ENCODE results near the gene PARP8.
"Not testable (repeated sequence)": the region's sequence is repeated elsewhere in the genome, so short reads cannot be mapped to it uniquely, and the experiment has no call there.

PARP8 gene

DNA sequence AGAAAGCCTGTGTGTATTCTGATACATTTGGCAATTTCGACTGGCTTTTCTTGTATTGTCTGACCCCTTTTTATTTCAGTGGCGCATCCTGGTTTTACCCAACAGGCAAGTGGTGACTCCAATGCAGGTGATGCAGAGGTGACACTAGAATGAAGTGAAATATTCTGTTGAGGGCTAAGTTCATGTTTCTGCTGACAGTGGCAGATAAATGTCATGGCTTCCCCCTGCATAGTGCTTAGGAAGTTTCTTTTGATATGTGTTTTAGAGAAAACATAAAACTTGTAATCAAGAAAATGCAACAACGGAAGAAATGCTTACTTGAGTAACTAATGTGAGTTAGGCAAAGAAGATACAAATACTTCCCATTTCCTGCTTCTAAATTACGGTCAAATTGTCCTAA lies 13.1 kb downstream of the PARP8 start:
- not testable (repeated sequence) for DNase-seq (ENCODE audit: low read depth)

DNA sequence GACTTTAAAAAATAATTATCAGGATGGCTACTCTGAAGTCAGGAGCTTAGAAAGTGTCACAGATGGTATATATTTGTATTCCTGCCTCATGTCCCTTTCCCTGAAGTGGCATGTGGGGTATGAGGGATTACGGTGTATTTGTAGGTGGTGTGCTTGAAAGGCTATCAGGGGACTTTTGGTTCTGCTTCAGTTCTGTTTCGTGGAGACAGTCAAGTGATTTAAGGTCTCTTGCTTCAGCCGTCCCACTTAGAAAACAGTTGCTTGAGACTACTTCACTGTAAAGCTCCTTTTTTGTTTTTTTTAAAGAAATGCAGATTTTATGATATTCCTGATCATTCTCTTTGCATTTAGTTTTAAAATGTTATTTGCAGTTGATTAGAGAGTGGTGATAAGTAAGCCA lies 18.3 kb downstream of the PARP8 start:
- DNase-seq (ENCODE audit: low read depth) = no peak

DNA sequence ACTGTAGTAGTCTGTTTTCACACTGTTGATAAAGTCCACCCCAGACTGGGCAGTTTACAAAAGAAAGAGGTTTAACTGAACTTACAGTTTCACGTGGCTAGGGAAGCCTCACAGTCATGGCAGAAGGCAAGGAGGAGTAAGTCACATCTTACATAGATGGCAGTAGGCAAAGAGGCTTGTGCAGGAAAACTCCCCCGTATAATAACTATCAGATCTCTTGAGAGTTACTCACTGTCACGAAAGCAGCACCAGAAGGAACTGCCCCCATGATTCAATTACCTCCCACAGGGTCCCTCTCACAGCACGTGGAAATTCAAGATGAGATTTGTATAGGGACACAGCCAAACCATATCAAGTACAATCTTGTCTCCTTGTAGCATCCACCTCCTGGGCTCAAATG lies 21.1 kb downstream of the PARP8 start:
- no peak for DNase-seq (ENCODE audit: low read depth)

DNA sequence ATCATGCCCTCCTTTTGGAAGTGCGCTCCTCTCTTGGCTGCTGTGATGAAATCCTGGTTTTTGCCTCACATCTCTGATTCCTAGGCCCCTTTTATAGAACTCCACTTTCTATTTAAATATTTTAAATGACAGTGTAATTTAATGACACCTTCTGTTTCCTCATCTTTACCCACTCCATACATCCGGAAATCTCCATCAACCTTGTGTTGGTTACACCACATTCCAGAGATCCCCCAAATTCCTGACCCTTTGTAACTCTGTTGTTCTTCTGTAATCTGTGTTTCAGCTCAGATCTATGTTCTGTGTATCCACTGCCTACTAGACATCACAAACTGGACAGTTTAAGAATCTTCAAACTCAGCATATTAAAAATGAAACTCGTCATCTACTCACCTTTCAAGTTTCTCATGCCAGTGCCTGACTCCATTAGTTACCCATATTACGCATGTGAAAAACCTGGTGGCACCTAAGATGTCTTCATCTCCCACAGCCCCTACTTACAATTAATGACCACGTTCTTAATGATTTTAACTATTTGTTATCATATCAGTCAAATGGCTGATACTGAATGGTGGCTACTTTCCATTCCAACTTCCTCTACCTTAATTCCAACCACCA lies 25.1 kb downstream of the PARP8 start:
- no peak for DNase-seq (ENCODE audit: low read depth)

DNA sequence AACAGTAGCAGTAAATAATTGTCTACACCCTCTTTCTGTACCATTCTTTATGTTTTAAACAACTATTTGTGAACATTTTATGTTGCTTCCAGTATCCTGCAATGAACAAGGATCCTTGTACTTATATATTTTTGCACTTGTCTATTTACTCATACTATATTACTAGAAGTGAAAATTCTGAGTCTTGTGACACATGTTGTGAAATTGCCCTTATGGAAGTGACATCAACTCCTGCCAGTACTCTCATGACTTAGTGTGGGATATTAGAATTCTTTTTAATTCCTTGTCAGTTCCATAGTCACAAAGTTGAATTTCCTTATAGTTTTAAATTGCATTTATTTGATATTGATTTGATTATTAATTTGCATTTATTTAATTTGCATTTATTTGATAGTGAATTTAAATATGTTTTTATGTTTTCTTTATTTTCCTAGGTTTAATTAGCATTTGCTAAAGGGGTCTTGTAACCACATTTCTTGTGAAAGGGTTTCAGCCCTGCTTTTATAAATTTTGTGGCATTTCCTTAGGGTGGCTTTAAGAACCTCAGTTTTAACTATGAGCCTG lies 27.7 kb downstream of the PARP8 start:
- DNase-seq (ENCODE audit: low read depth) = no peak

DNA sequence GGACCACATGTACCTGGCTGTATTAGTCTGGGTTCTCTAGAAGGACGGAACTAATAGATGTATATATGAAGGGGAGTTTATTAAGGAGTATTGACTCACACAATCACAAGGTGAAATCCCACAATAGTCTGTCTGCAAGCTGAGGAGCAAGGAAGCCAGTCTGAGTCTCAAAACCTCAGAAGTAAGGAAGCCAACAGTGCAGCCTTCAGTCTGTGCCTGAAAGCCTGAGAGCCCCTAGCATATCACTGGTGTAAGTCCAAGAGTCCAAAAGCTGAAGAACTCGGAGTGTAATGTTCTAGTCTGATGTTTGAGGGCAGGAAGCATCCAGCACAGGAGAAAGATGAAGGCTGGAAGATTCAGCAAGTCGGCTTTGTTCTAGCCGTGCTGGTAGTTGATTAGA lies 28.2 kb downstream of the PARP8 start:
- DNase-seq (ENCODE audit: low read depth) = not testable (repeated sequence)

DNA sequence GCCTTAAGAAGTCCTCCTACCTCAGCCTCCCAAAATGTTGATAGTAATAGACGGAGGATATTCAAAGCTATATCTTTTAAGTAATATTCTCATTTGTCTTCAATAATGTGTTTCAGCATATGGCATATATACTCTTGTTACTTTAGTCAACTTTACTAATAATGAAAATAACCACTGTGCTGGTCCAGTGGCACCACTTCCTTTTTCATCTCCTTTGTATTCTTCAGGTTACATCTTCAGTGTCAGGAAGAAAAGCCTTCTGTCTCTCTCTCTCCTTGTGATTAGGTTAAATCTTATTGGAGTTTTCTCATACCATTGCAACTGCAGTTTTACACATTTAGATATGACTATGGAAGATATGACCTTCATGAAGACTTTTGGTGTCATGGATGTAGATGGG lies 31.3 kb downstream of the PARP8 start:
- DNase-seq (ENCODE audit: low read depth) = no peak

DNA sequence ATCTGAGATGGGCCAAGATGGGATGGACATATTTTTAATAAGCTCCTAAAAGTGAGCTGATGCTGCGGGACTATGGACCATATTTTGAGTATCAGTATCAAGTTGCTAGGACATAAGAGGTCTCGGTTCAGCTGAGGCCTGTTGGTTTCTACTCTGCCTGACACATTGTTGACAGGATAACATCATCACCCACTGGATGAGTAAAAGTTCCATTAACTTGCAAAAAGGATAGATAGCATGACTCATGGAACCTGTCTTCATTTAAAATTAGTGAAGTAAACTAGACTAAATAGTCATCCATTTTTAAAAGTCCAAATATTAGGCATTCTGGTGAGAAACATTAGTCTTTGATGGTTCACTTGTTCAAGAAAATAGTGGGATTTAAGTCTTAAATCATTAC lies 33.3 kb downstream of the PARP8 start:
- peak; percentile 18 for DNase-seq (ENCODE audit: low read depth)

DNA sequence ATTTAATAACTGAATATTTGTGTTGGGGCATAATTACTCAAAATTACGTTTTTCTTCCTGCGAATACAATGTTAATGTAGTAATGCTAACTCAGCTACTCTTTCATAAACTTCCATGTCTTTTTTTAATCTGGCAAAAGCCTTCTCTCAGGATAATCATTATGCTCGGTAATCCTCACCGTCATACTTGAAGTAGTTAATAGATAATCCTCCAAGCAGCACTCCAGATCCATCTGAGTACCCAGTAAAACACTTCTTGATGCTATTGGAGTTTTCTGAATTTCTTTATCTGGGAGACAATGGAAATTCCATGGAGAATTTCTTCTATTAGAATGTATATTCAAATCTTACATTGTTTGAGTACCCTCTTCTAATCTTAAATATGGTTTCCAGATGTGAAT lies 34.3 kb downstream of the PARP8 start:
- no peak for DNase-seq (ENCODE audit: low read depth)

DNA sequence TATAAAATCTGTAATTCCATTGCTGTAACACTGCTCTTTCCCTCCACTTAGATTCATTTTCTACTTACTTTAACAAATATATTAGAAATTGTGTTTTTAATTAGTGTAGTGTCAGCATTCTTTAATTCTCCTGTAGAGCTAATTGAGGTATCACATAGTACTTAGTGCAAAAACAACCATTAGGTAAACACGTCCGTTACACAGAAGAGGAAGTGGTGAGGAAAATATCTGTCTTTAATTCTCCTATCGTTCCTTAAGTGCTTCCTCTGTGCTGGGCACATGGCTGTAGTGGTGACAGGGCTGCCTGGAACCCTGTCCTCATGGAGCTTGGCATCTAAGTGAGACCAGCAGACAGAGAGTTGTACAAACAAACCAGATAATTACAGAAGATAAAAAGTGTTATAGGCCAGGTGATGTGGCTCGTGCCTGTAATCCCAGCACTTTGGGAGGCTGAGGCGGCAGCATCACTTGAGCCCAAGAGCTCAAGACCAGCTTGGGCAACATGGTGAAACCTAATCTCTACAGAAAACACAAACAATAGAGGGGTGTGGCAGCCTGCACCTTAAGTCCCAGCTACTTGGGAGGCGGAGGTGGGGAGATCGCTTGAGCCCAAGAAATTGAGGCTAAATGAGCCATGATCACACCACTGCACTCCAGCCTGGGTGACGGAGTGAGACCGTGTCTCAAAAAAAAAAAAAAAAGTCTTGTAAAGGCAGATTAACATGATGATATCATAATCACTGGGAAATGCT lies 36.4 kb downstream of the PARP8 start:
- no peak for DNase-seq (ENCODE audit: low read depth)

DNA sequence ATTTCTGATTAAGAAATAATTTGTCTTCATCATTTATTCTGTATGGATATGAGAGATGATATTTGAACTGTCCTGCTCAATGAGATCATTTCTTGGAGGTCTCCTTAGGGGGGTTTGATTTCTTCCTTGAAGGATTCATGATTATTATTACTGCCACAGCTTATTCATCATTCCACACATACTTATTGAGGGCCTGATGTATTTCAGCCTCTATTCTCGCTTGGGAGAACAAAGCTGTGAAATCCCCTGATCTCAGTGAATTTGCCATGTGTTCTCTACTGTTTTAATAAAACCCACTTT lies 36.9 kb downstream of the PARP8 start:
- no peak for DNase-seq (ENCODE audit: low read depth)

DNA sequence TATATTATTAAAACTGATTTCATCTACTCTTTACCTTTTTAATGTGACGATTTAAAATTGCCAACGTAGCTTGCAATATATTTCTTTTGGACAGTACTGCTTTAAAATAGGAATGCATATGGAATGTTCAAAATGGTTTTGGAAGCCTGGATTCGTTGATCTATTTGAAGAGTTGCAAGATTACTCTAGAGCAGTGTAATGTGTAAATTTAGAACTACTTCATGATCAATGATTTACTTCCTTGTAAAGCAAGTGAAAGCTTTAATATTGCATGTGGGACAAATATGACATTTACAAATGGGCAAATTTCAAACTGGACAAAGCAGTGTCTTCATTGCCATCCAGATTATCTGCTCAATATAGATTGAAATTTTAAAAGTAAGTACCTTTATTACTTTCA lies 38.3 kb downstream of the PARP8 start:
- no peak for DNase-seq (ENCODE audit: low read depth)

DNA sequence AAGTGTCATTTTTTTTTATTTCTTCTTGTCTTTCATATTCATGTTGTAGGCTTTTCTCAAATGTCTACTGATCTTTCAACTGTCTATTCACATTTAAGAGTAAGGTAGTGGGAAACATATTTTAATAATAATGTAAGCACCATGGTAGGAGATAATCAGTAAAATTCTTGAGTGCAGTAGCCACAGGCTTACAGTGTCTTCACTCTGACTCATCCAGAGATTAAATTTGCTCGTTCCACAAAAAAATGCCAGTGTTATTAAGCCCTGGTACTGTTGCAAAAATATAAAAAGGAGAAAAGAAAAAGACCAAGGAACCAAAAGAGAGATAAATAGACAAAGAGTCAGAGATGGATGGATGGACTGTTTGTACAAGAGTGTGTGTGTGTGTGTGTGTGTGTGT lies 43.0 kb downstream of the PARP8 start:
- no peak for DNase-seq (ENCODE audit: low read depth)

DNA sequence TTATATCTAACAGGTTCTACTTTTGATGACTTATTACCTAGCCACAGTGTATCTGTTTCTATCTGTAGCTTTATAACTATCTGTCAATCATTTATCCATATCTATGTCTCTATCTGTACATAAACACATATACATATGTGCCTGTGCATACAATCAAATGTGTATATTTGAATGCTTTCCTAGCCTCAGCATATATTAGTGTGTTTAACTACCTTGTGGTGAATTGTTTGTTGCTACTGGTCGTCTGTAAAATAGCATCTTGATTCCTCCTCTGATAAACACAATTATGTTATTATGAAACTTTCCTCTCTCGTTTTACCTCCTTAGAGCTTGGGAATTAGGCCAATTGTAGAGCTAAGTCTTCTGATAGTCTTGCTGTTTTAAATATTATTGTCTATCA lies 44.4 kb downstream of the PARP8 start:
- DNase-seq (ENCODE audit: low read depth) = no peak

DNA sequence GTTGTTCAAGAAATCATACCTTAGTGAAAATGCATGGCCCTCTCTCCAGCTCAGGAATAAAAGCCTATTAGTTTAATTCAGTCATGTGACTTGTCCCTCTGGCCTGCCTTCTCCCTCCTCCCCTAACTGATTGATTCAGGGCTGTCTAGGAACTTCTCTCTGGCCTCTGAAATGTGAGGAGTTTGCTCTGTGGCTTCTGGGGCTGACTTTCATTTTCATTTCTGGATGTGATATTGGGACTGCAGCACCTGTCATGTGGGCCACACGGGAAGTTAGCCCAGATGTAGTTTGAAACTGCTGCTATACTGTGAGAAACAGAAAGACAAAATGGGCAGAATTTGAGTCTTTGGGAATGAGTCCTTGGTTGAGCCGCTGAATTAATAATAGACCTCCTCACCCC lies 44.8 kb downstream of the PARP8 start:
- peak; percentile 39 for DNase-seq (ENCODE audit: low read depth)

DNA sequence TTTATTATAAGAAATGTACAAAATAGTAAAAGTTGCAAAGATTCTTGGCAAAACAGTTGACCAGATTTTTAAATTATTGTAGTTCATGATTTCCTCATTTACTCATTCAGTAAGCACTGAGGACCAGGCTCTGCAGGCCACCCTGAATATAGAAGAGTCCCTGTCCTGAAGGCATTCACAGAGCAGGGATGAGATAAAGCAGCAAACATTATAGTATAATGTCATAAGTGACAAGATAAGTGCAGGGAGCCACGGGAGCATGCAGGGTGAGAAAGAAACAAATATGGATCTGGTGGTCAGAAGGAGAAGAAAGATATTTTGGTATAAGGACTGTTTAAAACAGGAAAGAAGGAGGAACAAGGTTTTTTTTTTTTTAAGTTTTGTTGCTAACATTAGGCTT lies 46.0 kb downstream of the PARP8 start:
- DNase-seq (ENCODE audit: low read depth) = no peak

DNA sequence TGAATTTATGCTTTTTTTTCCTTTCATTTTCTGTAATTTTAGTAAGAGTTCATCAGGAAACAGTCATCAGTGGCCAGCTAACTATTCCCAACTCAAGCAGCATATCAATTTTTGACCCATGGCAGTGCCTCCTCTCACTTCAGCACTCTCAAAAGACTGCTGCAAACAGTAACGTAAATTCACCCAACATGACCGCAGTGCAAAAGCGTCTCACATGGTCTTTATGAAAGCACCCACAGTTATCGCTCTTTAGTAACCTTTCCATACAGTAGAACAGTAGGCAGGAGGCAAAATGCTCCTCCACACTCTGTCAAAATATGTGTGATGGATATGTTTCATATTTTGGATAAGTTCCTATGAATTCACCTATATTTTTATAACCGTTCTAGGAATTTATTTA lies 48.6 kb downstream of the PARP8 start:
- DNase-seq (ENCODE audit: low read depth) = no peak

DNA sequence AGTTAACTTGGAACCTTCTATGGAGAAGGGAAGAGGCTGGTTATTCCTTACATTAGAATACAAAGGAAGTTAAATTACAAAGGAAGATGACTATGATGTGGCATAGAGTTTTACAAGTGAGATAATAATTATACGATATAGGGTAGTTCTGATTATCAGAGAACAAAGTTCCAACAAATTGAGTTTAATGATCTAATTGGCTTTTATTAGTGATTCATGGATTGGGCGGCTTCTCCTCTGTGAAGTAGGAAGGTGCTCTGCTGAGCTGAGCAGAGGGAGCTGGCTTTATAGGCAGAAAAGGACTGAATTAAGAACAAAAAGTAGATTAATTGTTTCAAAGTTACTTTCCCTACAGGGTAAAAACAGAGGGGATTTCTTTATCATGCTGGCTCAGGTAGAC lies 49.7 kb downstream of the PARP8 start:
- DNase-seq (ENCODE audit: low read depth) = no peak

DNA sequence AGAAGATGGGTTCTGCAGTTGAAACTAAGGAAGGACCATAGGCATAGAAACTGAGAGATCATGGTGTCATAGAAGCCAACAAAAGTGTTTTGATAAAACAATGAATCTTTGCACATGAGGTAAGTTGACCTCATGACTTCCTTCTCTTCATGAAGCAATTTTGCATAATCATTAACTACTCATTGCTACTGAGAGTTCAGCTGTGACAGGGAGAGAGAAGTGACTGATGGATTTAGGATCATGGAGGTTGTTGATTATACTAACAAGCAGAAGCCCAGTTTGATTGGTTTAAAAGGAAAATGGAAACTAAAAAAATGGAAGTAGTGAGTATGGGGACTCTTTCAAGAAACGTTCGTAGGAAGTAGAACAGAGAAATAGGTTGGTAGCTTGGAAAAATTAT lies 51.2 kb downstream of the PARP8 start:
- DNase-seq (ENCODE audit: low read depth) = no peak

DNA sequence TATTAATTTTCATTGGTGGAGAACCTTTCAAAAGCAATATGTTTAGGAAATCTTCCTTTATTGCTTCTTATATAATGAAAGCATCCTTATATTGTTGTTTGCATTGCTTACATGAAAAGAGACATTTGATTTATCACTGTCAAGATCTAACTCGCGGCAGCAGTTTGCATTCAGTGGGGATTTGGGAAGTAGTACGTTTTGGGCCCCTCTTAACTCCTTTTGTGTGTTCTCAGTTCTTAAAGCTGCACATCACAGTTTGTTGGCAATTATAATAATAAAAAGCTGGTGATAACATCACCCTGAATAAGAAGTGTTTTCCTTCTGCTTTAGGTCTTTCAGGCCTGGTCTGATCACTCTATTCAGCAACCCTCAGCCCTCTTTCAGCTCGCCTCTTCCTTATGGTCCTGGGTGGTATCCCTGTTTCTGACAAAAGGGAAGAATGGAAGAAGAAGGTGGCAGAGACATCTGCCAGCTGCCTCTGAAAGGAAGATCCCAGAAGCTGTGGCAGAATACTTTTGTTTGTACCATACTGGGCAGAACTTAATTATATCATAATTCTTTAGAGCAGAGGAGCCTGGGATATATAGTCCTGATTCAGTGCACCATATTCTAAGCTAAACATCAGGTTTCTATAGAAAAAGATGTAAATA lies 53.7 kb downstream of the PARP8 start:
- DNase-seq (ENCODE audit: low read depth) = no peak

DNA sequence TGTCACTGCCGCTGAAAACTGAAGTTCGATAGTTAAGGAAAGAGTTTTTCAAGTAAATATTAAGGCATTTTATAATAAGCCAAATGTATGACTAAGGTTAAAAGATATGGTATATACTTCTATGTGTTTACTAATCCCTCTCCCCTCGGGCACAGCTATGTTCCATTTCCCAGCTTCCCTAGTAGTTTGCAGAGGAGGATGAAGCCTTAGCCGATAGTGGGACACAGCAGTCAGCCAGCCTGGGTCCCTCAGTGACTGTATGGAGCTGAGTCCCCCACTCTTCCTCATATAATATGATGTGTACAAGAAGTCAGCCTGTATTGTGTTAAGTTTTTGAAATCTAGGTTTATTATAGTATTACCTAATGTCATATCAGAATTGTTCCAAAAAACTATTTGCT lies 55.8 kb downstream of the PARP8 start:
- DNase-seq (ENCODE audit: low read depth) = no peak

DNA sequence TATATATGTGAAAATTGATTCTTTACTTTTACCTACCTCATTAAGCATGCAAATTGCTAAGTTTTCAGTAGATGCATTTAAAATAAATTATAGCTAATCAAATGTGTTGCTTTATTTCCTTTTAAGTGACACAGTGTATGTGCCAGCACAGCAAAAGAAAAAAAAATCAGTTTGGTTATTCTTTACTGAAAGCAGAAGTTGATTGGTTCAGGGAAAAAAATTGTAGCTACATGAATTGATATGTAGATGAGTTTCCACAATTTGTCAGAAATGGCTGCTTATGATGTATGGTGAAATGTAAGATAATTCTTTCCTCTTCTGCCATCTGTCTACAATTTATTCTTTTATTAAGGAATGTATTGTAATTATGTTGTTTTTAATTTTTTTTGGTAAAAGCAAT lies 57.8 kb downstream of the PARP8 start:
- DNase-seq (ENCODE audit: low read depth) = no peak

DNA sequence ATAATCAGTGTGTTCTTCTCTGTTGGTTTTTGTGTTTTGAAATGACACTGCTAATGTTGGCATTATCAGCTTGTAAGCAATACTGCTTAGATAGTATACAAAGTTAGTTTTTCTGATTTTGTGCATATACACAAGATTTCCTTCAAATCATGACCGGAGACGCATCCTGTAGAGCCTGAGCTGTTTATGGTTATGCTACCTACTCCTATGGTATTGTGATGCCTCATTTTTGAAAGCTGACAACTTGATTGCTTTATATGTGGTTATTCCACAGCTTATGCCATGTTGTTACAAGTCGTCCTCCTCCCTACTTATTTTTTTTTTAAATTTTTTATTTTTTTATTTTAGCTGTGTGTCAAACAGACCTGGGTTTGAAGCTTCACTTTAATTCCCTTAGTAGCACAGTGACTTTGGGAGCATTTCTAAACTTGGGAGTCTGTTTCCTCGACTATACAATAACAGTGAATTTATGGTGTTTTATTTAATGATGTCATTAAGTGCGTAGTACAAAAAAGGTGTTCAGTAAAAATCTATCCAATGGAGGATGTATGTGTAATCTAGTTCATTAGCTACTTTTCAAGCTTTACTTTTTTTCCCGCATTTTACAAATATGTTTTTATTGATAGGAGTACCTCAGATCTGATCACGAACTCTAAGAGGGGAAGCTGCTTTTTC lies 59.5 kb downstream of the PARP8 start:
- no peak for DNase-seq (ENCODE audit: low read depth)
